Liver (tissue), 9 donors: ENCODE results near the gene CDH18. TPM values are rescaled to one million over a fixed set of nuclear protein-coding genes. Genes with fewer than 3 reads are reported as not detected.

Experiments
- DNase-seq: peaks from one replicate; pipeline ENCODE4 v3.0.0-alpha.2; 2017; ENCODE audit warnings: low spot score
- H3K27ac ChIP-seq, 2 donors: one replicate each; pipeline ENCODE4 v1.7.0; 2013; ENCODE audit warnings: inconsistent platforms in 2 of 2, low read length in 2 of 2, control low read depth in 1 of 2, low read depth in 1 of 2, mild to moderate bottlenecking in 1 of 2
- H3K27me3 ChIP-seq, 4 donors: one replicate each; pipeline versions ENCODE4 v1.6.1 to v1.7.0; 2013; ENCODE audit warnings: low read length in 3 of 4, inconsistent platforms in 1 of 4, mild to moderate bottlenecking in 1 of 4, moderate library complexity in 1 of 4; ENCODE audit not compliant: control insufficient read depth in 4 of 4, insufficient read depth in 4 of 4
- H3K36me3 ChIP-seq, 4 donors: one replicate each; pipeline versions ENCODE4 v1.6.1 to v1.7.0; 2013; ENCODE audit warnings: low read length in 3 of 4, mild to moderate bottlenecking in 3 of 4, low read depth in 1 of 4, moderate library complexity in 1 of 4; ENCODE audit not compliant: control insufficient read depth in 4 of 4, insufficient read depth in 3 of 4
- H3K4me1 ChIP-seq, 4 donors: one replicate each; pipeline versions ENCODE4 v1.6.1 to v1.7.0; 2013; ENCODE audit warnings: low read length in 3 of 4, mild to moderate bottlenecking in 3 of 4, moderate library complexity in 1 of 4; ENCODE audit not compliant: control insufficient read depth in 4 of 4, insufficient read depth in 4 of 4
- H3K4me3 ChIP-seq, 3 donors: one replicate each; pipeline versions ENCODE4 v1.6.1 to v1.7.0; 2013; ENCODE audit warnings: low read length in 3 of 3, control low read depth in 1 of 3, low read depth in 1 of 3, mild to moderate bottlenecking in 1 of 3
- H3K9ac ChIP-seq, 2 donors: one replicate each; pipeline ENCODE4 v1.7.0; 2013; ENCODE audit warnings: low read length in 2 of 2, mild to moderate bottlenecking in 2 of 2, moderate library complexity in 2 of 2, control low read depth in 1 of 2, low read depth in 1 of 2
- H3K9me3 ChIP-seq, 4 donors: one replicate each; pipeline versions ENCODE4 v1.6.1 to v1.7.0; 2013; ENCODE audit warnings: low read length in 3 of 4; ENCODE audit not compliant: control insufficient read depth in 4 of 4
- ATF3 ChIP-seq: IDR thresholded peaks from 2 replicates; pipeline ENCODE4 v1.6.1; 2016; ENCODE audit warnings: antibody characterized with exemption
- EGR1 ChIP-seq, 2 donors: IDR thresholded peaks; 2 replicates each; pipeline ENCODE4 v1.6.1; 2016 to 2018; ENCODE audit warnings: antibody characterized with exemption in 2 of 2, low read depth in 2 of 2
- FOXA1 ChIP-seq: IDR thresholded peaks from 2 replicates; pipeline ENCODE4 v1.6.1; 2016; ENCODE audit warnings: antibody characterized with exemption
- FOXA2 ChIP-seq: IDR thresholded peaks from 2 replicates; pipeline ENCODE4 v1.6.1; 2016; ENCODE audit warnings: antibody characterized with exemption
- GABPA ChIP-seq, 2 donors: IDR thresholded peaks in 1 of 2; conservative IDR thresholded peaks in 1 of 2; 2 replicates each; pipeline ENCODE4 v1.6.1; 2016; ENCODE audit warnings: antibody characterized with exemption in 2 of 2, mild to moderate bottlenecking in 1 of 2, moderate library complexity in 1 of 2
- HNF4A ChIP-seq, 2 donors: conservative IDR thresholded peaks; 2 replicates each; pipeline ENCODE4 v1.6.1; 2016; ENCODE audit warnings: antibody characterized with exemption in 2 of 2, mild to moderate bottlenecking in 2 of 2
- HNF4G ChIP-seq: IDR thresholded peaks from 2 replicates; pipeline ENCODE4 v1.6.1; 2016; ENCODE audit warnings: antibody characterized with exemption
- JUND ChIP-seq, 2 donors: IDR thresholded peaks; 2 replicates each; pipeline ENCODE4 v1.6.1; 2016; ENCODE audit warnings: antibody characterized with exemption in 2 of 2
- MAX ChIP-seq: IDR thresholded peaks from 2 replicates; pipeline ENCODE4 v1.6.1; 2016; ENCODE audit warnings: antibody characterized with exemption
- NR2F2 ChIP-seq: IDR thresholded peaks from 2 replicates; pipeline ENCODE4 v1.6.1; 2016; ENCODE audit warnings: antibody characterized with exemption
- RXRA ChIP-seq, 2 donors: IDR thresholded peaks; 2 replicates each; pipeline ENCODE4 v1.6.1; 2017 to 2018; ENCODE audit warnings: antibody characterized with exemption in 2 of 2, mild to moderate bottlenecking in 1 of 2
- SP1 ChIP-seq: IDR thresholded peaks from 2 replicates; pipeline ENCODE4 v1.6.1; 2018; ENCODE audit warnings: antibody characterized with exemption, mild to moderate bottlenecking
- TAF1 ChIP-seq: conservative IDR thresholded peaks from 2 replicates; pipeline ENCODE4 v1.6.1; 2016; ENCODE audit warnings: antibody characterized with exemption, mild to moderate bottlenecking
- YY1 ChIP-seq: IDR thresholded peaks from 2 replicates; pipeline ENCODE4 v1.6.1; 2016; ENCODE audit warnings: antibody characterized with exemption, mild to moderate bottlenecking
- ZBTB33 ChIP-seq: IDR thresholded peaks from 2 replicates; pipeline ENCODE4 v1.6.1; 2016; ENCODE audit warnings: antibody characterized with exemption
- WGBS: extraction: QIAGEN DNeasy Blood & Tissue Kit; methylation state at CpG from one replicate; pipeline ENCODE4 v1.1.7; 2013; 5-methylcytosine and 5-hydroxymethylcytosine counted together
- polyA plus RNA-seq, 2 donors: library from polyadenylated mRNA; stranded (reverse) in 1 of 2; unstranded in 1 of 2; fragments of 200-250 nt in 1 of 2; fragments of >200 nt in 1 of 2; fragmentation: Nextera tagmentation in 1 of 2; extraction: Ambion mirVana in 1 of 2; gene quantifications; one replicate each; pipeline versions ENCODE4 v1.2.1 to v1.2.3, GENCODE V29; 2013 to 2015
- total RNA-seq, 2 donors: library from RNA; depleted of rRNA; stranded (reverse); fragments of >200 nt; gene quantifications; one replicate each; pipeline ENCODE4 v1.2.3, GENCODE V29; 2014
- TF ChIP-seq, protein P1 (sequence below): fragments of 150-350 bp; IDR thresholded peaks from 2 replicates; pipeline ENCODE4 v1.5.1; 2017; ENCODE audit warnings: improper control_type of control experiment, low read depth, low read length; ENCODE audit not compliant: missing input control
- TF ChIP-seq, protein P2 (sequence below): IDR thresholded peaks from 2 replicates; pipeline ENCODE4 v1.6.1; 2016; ENCODE audit warnings: antibody characterized with exemption, mild to moderate bottlenecking
- donor health status: healthy.
- donor health status: healthy.
- donor health status: healthy.
- donor health status: healthy.
- donor health status: healthy.

Gene CDH18
- total and polyA plus RNA-seq, 4 donors = 0.19 TPM; not detected in 3

DNA sequence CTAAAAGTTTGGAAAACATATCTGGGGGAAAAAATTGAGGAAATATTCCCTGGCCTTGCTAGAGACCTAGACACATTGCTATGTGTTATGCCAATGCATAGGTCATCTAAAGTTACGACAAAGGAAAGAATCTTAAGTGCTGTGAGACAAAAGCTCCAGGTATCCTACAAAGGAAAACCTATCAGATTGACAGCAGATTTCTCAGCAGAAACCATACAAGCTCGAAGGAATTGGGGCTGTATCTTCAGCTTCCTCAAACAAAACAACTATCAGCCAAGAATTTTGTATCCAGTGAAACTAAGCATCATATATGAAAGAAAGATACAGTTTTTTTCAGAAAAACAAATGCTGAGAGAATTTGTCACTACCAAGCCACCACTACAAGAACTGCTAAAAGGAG lies 234.4 kb downstream of the CDH18 start:
- H3K4me1 ChIP-seq = no peaks in the 10 kb centered on the region
- no peak overlapping the region for H3K4me3 ChIP-seq
- no peaks in the 10 kb centered on the region for H3K27me3 ChIP-seq
- TF ChIP-seq HNF4G = no peak
- TF ChIP-seq RXRA (IDR thresholded peaks at IDR 0.05) = no peak
- TF ChIP-seq, protein P1, sequence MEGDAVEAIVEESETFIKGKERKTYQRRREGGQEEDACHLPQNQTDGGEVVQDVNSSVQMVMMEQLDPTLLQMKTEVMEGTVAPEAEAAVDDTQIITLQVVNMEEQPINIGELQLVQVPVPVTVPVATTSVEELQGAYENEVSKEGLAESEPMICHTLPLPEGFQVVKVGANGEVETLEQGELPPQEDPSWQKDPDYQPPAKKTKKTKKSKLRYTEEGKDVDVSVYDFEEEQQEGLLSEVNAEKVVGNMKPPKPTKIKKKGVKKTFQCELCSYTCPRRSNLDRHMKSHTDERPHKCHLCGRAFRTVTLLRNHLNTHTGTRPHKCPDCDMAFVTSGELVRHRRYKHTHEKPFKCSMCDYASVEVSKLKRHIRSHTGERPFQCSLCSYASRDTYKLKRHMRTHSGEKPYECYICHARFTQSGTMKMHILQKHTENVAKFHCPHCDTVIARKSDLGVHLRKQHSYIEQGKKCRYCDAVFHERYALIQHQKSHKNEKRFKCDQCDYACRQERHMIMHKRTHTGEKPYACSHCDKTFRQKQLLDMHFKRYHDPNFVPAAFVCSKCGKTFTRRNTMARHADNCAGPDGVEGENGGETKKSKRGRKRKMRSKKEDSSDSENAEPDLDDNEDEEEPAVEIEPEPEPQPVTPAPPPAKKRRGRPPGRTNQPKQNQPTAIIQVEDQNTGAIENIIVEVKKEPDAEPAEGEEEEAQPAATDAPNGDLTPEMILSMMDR = no peak
- TF ChIP-seq TAF1 = no peak
- TF ChIP-seq, protein P2, sequence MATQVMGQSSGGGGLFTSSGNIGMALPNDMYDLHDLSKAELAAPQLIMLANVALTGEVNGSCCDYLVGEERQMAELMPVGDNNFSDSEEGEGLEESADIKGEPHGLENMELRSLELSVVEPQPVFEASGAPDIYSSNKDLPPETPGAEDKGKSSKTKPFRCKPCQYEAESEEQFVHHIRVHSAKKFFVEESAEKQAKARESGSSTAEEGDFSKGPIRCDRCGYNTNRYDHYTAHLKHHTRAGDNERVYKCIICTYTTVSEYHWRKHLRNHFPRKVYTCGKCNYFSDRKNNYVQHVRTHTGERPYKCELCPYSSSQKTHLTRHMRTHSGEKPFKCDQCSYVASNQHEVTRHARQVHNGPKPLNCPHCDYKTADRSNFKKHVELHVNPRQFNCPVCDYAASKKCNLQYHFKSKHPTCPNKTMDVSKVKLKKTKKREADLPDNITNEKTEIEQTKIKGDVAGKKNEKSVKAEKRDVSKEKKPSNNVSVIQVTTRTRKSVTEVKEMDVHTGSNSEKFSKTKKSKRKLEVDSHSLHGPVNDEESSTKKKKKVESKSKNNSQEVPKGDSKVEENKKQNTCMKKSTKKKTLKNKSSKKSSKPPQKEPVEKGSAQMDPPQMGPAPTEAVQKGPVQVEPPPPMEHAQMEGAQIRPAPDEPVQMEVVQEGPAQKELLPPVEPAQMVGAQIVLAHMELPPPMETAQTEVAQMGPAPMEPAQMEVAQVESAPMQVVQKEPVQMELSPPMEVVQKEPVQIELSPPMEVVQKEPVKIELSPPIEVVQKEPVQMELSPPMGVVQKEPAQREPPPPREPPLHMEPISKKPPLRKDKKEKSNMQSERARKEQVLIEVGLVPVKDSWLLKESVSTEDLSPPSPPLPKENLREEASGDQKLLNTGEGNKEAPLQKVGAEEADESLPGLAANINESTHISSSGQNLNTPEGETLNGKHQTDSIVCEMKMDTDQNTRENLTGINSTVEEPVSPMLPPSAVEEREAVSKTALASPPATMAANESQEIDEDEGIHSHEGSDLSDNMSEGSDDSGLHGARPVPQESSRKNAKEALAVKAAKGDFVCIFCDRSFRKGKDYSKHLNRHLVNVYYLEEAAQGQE = no peak
- no peak for TF ChIP-seq NR2F2
- no peaks in the 10 kb centered on the region for H3K36me3 ChIP-seq
- no peak overlapping the region for H3K27ac ChIP-seq
- 67% methylated on average over 2 of the region's 2 CpGs for WGBS
- H3K9me3 ChIP-seq = peaks cover 0 to 4% (median 0%) of the 10 kb centered on the region in 4 donors
- no peak overlapping the region for H3K9ac ChIP-seq
- no peak for DNase-seq

GRCh38 chr5:19751326-19751725 lies 236.7 kb downstream of the CDH18 start:
- no peak overlapping the region for H3K9ac ChIP-seq
- no peak overlapping the region for H3K4me3 ChIP-seq
- no peaks in the 10 kb centered on the region for H3K27me3 ChIP-seq
- H3K27ac ChIP-seq = no peak overlapping the region
- DNase-seq = no peak
- H3K4me1 ChIP-seq = no peaks in the 10 kb centered on the region
- H3K9me3 ChIP-seq = peaks cover 0 to 4% (median 0%) of the 10 kb centered on the region in 4 donors
- TF ChIP-seq JUND (IDR thresholded peaks at IDR 0.05) (no peak), SP1 (no peak), GABPA (IDR thresholded peaks at IDR 0.05 in 1 of 2, conservative IDR thresholded peaks at IDR 0.05 in 1 of 2) (no peak), FOXA1 (no peak), RXRA (IDR thresholded peaks at IDR 0.05) (no peak), NR2F2 (no peak), ATF3 (no peak), ZBTB33 (no peak), YY1 (no peak), HNF4A (conservative IDR thresholded peaks at IDR 0.05) (no peak), MAX (no peak), EGR1 (IDR thresholded peaks at IDR 0.05; ENCODE audit: low read depth in 2 of 2) (no peak), FOXA2 (no peak)
- TF ChIP-seq, protein P2 = no peak
- no peaks in the 10 kb centered on the region for H3K36me3 ChIP-seq
